MM.1S (cell line): ENCODE results near the gene UCP3.

Experiments used
- EZH2 ChIP-seq: fragments of 300-600 bp; sonication (generic); optimal IDR thresholded peaks from 2 replicates; pipeline ENCODE3; 2017; ENCODE audit warnings: low read depth, mild to moderate bottlenecking, antibody characterized with exemption, low read length, mixed read lengths
- EZH2phosphoT487 ChIP-seq: fragments of 300-600 bp; sonication (generic); IDR thresholded peaks from 2 replicates; pipeline ENCODE4 v1.6.1; 2018; ENCODE audit warnings: antibody characterized with exemption, low read length
- TF ChIP-seq, protein P1 (sequence below): fragments of 300-600 bp; sonication (generic); IDR thresholded peaks from 2 replicates; pipeline ENCODE4 v1.5.1; 2016; ENCODE audit warnings: antibody characterized with exemption, low read length, mixed read lengths

DNA sequence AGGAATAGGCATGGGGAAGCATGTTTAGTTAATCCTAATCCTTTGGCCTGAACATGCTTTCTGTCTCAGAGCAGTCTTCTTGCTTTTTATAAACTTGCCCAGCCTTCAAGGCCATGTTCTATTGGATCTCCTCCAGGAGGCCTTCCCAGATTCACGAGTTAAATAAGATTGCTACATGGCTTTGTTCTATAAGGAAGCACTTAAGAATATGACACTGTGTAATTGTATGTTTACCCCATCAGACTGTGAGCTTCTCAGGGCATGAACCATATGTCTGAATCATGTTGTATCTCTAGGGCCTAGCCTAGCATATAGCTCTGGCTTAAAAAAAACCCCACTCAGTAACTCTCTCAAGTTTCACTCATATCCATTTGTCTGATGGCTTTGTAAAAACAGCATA is 26.4 kb upstream of the UCP3 start:
- TF ChIP-seq, protein P1, sequence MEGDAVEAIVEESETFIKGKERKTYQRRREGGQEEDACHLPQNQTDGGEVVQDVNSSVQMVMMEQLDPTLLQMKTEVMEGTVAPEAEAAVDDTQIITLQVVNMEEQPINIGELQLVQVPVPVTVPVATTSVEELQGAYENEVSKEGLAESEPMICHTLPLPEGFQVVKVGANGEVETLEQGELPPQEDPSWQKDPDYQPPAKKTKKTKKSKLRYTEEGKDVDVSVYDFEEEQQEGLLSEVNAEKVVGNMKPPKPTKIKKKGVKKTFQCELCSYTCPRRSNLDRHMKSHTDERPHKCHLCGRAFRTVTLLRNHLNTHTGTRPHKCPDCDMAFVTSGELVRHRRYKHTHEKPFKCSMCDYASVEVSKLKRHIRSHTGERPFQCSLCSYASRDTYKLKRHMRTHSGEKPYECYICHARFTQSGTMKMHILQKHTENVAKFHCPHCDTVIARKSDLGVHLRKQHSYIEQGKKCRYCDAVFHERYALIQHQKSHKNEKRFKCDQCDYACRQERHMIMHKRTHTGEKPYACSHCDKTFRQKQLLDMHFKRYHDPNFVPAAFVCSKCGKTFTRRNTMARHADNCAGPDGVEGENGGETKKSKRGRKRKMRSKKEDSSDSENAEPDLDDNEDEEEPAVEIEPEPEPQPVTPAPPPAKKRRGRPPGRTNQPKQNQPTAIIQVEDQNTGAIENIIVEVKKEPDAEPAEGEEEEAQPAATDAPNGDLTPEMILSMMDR: no peak
- TF ChIP-seq EZH2 (no peak), EZH2phosphoT487 (no peak)
